Stimulated activated CD4-positive, alpha-beta T cell treated with anti-CD3 and anti-CD28 coated beads, Interleukin-1b, Interleukin-23, amount 100 ng/mL, for 48 hours (primary cell): ENCODE results near the gene DIS3L2.

Experiments used
- DNase-seq: peaks from one replicate; pipeline ENCODE4 v3.0.0-alpha.2; 2020

The DIS3L2 gene

GRCh38 chr2:232238596-232238995 is 277.1 kb downstream of the DIS3L2 start:
- no peak for DNase-seq

DNA sequence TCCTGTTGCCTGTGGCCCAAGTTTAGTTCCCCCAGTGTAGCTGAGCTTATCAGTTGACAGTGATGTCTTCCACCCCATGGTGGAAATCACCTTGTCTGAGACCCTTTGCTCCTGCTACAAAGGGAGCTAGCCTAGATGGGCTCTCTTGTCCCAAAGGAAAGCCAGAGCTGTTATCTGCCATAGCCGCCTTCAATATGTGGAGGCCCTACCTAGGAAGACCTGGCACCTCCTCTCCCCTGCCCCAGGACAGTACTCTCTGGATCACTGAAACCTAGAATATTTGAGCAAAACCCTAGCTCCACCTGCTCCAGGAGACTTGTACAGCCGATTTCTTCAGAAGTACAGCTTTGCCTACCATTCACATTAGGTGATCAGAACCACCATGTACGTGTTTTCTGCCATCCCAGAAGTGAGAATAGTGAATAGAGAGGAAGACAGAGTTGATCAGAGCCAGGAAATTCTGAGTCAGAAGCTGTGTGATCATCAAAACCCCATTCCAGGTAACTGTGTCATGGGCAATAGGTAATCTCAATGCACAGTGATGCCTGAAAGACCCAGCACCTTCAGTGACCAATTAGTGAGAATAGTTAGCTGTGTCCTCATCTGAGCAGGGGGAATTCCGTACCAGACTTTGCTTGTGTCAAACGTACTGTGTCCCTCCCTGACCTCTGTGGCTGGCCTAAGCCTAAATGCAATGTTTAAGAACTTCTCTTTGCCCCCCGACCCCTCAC is 278.6 kb downstream of the DIS3L2 start:
- peak; percentile 43 for DNase-seq

DNA sequence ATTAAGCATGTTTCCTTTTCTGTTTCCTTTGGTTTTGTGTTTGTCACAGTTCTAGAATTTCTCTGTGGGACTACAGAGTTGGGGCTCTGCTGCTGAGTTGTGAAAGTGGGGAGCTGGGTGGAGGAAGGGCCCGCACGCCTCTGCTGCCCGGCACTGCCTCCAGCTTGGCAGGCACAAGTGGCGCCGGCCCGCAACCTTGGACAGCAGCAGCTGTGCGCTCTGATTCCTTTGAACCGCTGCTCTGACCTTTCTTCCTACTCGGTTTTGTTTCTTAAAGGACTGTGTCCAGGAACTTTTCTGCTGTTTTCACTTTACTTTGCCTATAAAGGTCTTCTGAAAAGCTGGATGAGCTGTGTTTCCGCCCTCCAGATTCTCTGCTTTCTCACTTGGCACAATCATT is 279.4 kb downstream of the DIS3L2 start:
- no peak for DNase-seq

- no peak for DNase-seq
Measured at GRCh38 chr2:232242316-232242715, 280.8 kb downstream of the DIS3L2 start.

DNA sequence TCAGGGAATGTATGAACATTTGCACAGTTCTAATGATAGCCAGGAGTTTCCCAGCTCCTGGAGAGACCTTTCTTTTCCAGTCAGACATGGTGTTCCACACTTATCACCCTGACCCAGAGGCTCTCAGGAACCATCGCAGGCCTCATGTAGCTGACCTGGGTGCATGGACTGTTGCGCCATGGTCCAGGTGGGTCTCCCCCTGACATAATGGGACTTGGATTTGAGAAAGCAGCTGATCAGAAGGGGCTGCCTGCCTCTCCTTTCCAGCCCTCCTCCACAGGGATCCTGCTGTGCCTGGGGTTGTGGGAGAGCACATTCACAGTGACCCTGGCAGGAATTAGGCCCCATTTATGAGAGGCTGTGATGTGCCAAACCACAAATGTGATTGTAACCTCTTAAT is 283.6 kb downstream of the DIS3L2 start:
- DNase-seq = no peak

DNA sequence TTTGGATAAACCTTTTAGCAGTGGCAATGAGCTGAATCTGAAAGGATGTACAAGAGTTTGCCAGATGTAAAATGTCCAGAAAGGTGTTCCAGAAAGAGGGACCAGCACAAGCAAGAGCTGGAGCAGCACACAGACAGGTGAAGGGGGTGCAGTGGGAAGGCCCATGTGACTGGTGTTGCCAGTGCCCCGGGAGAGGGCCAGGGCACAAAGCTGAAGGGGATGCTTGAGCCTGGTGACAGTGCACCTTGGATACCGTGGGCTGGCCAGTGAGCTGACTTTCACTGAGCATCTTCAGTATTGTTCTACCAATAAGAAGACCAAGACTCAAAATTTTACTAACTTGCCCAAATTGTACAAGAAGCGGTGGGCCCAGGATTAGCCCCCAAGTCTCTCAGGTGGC is 284.7 kb downstream of the DIS3L2 start:
- DNase-seq = no peak

DNA sequence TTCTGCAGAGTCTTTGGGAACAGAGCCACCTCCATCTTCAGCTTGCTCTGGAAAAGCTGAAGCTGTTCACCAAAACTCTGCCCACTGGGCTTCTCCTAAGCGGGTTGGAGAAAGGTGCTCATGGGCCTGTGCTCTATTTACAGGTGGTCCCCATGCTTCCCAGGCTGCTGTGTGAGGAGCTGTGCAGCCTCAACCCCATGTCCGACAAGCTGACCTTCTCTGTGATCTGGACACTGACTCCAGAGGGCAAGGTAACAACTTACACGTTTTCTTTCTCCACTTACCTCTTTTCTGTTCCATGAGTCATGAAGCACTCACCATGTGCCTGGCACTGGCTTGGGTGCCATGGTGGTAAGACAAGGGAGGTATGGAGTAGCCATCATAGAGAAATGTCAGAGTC is 287.6 kb downstream of the DIS3L2 start:
- DNase-seq = no peak

GRCh38 chr2:232250246-232251175 is 289.0 kb downstream of the DIS3L2 start:
- no peak for DNase-seq

DNA sequence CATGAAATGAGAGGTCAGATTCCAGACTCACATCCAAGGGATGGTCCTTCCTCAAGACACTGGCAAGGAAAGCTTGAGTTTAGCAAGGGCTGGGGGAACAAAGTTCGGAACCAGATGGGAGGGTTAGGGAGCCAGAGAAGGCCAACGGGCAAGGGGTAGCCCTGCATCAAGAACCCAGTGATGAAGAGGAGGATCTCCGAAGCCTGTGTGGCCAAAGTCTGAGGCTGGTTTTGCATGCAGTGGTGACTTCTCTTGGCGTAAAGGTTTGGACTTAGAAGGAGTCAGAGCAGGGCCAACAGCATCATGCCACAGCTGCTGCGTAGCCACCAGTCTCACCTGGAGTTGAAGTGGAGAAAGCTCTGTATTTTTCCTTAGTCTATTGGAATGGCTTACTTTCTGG is 293.5 kb downstream of the DIS3L2 start:
- no peak for DNase-seq

DNA sequence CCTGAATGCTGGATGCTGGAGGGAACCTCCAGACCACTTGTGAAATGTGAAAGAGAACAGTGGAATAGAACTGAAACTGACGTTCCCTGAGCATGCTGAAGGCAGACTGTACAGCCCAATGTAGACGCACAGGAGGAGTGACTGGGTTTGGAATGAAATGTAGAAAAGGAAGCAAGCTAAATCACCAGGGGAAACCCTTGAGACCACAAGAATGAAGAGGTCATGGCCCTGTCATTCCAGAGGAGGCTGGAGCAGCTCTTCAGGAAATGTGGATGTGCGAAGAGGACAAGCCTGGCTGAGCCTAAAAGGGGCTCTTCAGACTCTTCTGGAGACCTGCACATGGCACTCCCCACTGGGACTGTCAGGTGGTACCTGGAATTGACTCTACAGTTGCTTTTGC is 298.6 kb downstream of the DIS3L2 start:
- DNase-seq = no peak

DNA sequence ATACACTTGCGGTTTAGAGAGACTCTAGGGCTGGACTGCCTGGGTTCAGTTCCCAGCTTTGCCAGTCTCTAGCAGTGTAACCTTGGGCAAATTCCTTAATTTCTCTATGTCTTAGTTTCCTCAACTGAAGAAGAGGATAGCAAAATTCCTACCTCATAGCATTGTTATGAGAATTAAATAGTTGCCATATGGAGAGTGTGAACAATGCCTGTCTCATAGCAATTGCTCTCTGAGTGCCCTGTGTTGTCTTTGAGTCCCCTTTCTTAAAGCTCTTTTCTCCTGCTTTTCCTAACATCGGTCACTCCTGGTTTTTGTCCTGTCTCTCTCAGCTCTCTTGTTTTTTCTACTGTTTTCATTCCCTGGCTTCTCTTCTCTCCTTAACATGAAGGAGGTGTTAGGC is 300.3 kb downstream of the DIS3L2 start:
- DNase-seq = no peak

GRCh38 chr2:232263295-232263694 is 301.8 kb downstream of the DIS3L2 start:
- DNase-seq = no peak

- DNase-seq = no peak
Measured at GRCh38 chr2:232264081-232264480, 302.6 kb downstream of the DIS3L2 start.

DNA sequence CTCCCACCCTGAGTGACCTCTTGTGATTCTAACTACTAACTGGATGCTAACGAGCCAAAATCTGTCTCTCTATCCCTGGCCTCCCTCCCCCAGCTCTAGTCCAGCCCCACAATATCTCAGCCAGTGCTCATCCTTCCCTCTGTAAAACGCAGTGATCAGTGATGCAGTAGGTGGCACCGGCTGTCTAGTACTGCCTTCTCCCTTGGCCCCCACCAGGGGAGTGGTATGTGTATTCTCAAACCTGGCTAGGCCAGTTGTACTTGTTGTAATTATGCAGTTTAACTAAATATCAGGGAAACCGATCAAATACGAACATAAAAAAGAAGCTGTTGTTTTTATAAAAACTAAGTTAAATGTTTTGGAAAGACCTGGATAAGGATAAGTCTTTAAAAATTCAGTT is 303.8 kb downstream of the DIS3L2 start:
- DNase-seq = no peak

DNA sequence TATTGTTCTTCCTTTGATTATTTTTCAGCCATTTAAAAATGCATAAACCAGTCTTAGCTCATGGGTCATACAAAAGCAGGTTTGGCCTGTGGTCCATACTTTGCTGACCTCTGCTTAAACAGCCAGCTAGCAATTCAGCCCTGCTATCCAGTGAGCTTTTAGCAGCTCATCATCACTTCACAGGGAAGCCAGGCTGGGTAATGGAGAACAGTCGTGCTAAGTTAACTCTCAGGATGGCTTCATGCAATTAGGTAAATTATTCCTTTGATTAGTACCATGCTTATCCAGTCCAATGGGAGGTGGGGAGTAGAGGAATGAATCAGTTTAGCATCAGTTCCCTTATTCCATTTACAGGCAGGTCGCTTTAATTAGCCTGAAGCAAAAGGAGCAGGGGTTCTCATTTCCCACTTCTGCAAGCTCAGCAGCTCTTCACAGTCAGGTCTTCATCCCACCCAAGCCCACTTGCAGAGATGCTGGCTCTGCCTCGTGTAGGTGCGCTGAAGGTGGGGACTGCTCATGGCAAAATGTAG is 307.2 kb downstream of the DIS3L2 start:
- no peak for DNase-seq

GRCh38 chr2:232269867-232270266 is 308.4 kb downstream of the DIS3L2 start:
- DNase-seq = no peak

GRCh38 chr2:232273903-232274643 is 312.6 kb downstream of the DIS3L2 start:
- DNase-seq = no peak

DNA sequence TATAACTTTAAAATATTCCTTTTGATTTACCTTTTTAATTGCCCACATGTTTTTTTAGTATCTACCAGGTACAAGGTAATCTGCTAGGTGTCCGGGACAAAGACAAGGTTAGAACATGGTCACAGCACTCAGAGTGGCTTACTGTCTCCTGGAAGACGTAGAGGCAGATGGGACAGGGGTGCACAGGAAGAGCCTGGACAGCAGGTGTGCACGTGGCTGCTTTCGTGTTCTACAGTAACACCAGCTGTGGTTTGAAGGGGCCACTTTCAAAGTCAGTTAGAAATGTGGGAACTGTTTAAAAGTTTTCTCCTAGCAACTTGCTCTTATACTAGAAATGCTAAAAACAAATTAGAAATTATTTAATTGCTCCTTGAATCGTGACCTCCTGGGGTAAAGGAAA is 314.2 kb downstream of the DIS3L2 start:
- DNase-seq = no peak

DNA sequence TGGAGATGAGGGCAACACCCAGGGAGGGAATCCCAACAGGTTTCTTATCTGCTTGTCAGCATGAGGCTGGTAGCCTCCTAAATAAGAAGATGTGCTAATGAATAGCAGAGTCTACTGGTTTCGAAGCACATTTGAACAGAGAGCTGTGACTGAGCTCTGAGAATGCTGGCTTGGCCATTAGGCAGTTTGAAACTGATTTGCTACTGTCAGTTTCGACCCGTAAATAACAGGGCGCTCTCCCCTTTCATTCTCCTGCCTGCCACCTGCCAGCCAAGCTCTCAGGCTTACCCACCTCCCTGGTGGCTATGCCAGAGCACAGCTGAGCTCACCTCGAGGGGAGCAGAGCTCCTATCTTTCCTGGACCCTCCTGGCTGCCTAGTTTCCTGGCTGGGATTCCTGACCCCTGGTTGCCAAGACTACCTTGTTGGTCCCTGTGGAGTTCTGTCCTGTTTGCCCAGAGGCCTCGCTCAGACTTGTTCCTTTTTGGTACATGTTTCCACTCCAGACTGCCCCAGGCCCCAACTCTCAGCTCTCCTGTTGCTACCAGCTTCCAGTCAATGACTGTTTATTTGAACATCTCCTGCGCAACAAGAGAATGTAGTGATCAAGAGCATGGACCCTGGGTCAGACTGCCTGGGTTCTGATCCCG is 314.7 kb downstream of the DIS3L2 start:
- DNase-seq = no peak

DNA sequence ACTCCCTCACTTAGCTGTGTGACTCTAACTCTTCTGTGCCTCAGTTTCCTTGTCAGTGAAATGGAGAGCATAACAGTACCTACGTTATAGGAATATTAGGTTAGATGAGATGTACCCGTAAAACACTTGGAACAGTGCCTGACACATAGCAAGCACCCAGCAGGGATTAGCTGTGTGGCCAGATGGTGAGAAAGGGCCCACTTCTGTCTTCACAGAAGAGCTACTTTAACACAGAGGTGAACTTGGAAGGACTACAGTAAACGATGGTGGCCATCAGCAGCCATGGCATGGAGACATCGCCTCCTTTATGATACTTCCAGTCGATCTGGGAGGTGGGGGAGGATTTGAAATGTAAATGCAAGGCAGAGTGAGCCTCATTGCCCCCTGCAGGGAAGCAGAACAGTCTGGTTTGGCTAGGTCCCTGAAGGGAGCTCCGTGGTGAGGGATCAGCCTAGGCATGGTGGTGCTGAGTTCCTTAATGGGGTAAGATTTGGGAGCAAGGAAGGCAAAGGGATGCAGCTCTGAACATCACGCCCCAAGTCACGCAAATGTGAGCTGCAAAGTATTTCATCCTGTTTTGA is 315.3 kb downstream of the DIS3L2 start:
- DNase-seq = no peak

GRCh38 chr2:232278534-232278933 is 317.0 kb downstream of the DIS3L2 start:
- no peak for DNase-seq

- DNase-seq = no peak
Measured at GRCh38 chr2:232280341-232280740, 318.8 kb downstream of the DIS3L2 start.
